Measurements from ENCODE around the gene S100A10.

DNA sequence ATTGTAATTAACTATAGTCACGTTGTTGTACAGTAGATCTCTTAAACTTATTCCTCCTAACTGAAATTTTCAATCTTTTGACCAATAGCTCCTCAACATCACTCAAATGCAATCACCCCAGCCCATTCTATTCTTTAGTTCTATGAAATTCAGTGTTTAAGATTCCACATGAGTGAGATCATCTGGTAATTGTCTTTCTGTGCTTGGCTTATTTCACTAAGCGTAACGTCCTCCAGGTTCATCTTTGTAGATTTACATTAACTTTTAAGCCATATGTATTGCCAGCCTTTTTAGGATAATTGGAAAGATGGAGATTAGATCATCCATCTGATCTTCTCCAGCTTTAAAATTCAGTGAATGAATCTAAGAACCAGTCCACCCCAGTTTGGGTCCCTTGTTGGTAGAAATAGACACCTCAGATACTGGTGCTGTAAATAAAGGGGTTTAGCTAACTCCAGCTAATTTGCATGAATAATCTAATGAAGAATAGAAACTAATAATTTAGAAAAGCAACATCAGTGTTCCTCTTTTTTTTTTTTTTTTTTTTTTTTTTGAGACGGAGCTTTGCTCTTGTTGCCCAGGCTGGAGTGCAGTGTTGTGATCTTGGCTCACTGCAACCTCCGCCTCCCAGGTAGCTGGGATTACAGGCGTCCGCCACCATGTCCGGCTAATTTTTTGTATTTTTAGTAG, 7.0 kb downstream of the S100A10 start:
- no peak for TF ChIP-seq EZH2 (IDR thresholded peaks at IDR 0.05; ENCODE audit: low read depth)
- TF ChIP-seq, protein P1, sequence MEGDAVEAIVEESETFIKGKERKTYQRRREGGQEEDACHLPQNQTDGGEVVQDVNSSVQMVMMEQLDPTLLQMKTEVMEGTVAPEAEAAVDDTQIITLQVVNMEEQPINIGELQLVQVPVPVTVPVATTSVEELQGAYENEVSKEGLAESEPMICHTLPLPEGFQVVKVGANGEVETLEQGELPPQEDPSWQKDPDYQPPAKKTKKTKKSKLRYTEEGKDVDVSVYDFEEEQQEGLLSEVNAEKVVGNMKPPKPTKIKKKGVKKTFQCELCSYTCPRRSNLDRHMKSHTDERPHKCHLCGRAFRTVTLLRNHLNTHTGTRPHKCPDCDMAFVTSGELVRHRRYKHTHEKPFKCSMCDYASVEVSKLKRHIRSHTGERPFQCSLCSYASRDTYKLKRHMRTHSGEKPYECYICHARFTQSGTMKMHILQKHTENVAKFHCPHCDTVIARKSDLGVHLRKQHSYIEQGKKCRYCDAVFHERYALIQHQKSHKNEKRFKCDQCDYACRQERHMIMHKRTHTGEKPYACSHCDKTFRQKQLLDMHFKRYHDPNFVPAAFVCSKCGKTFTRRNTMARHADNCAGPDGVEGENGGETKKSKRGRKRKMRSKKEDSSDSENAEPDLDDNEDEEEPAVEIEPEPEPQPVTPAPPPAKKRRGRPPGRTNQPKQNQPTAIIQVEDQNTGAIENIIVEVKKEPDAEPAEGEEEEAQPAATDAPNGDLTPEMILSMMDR (conservative IDR thresholded peaks at IDR 0.05): no peak

All from PC-9 (cell line).